GM12872 (cell line): Measurements from ENCODE around the gene ATF6.

Source experiments
- TF ChIP-seq, protein P1 (sequence below): IDR thresholded peaks from 3 replicates; pipeline ENCODE4 v1.5.1; 2011; ENCODE audit warnings: low read depth, mild to moderate bottlenecking, low read length, moderate library complexity; ENCODE audit not compliant: insufficient read depth

ATF6 gene

DNA sequence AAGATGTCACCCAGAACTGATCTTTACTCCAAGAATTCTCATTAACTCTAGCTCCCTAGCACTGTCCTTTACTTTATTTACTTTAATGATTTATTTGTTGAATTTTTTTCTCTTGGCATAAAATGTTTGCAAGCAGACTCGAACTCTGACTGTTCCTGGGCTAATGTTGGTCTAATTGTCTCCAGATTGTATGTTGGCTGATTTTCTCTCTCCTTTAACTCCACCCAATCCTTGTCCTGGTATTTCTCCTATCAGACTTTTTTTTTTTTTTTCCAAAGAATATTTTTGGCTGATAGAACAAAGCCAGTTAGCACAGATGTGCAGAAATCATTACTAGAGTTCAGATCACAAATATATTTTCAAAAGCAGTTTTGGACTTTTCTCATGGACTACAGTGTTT, 82.6 kb downstream of the ATF6 start:
- TF ChIP-seq, protein P1, sequence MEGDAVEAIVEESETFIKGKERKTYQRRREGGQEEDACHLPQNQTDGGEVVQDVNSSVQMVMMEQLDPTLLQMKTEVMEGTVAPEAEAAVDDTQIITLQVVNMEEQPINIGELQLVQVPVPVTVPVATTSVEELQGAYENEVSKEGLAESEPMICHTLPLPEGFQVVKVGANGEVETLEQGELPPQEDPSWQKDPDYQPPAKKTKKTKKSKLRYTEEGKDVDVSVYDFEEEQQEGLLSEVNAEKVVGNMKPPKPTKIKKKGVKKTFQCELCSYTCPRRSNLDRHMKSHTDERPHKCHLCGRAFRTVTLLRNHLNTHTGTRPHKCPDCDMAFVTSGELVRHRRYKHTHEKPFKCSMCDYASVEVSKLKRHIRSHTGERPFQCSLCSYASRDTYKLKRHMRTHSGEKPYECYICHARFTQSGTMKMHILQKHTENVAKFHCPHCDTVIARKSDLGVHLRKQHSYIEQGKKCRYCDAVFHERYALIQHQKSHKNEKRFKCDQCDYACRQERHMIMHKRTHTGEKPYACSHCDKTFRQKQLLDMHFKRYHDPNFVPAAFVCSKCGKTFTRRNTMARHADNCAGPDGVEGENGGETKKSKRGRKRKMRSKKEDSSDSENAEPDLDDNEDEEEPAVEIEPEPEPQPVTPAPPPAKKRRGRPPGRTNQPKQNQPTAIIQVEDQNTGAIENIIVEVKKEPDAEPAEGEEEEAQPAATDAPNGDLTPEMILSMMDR, result no peak

DNA sequence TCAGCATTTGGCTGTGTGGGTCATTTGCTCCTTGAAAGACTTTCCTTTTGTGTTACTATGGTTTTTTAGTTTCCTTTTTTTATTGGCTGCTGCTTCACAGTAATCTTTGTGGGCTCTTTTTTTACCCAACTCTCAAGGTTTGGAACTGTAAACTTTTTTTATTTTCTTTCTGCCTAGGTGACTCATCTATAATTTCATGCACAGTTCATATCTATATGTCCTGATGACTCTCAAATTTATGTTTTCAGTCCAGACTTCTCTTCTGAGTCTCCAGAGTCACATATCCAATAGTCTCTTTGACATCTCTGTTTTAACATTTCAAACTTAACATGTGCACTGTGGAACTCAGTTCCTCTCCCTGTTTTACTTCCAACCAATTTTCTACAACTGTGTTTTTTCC, 83.4 kb downstream of the ATF6 start:
- TF ChIP-seq, protein P1, result no peak

DNA sequence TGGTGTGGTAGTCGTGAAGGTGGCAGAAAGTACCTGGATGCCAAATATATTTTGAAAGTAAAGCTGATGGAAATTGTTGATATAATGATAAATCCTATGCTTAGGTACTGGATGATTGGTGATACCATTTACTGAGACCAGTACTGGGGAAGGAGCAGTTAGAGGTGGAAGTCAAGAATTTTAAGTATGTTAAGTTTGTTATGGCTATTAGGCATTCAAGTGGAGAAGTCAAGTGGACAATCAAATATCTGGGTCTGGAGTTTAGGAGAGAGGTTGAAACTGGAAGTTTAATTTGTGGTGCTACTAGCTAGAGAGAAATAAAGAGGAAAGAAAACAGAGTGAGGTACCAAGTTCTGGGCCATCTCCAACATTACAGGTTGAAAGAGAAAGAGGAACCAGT, 89.1 kb downstream of the ATF6 start:
- TF ChIP-seq, protein P1, result no peak

DNA sequence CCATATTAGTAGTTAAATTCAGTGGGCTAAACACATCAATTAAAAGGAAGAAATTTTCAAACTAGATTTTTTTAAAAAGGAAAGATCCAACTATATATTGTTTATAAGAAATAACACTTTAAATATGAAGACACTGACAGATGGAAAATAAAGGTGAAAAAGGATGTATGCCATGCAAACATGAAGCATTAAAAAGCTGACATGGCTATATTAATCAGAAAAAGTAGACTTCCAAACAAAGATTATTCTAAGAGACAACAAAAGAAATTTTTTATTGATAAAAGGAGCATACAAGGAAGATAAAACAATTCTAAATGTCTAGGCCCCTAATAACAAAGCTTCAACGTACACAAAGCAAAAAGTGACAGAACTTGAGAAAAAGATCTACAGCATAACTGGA, 92.2 kb downstream of the ATF6 start:
- TF ChIP-seq, protein P1, result no peak

DNA sequence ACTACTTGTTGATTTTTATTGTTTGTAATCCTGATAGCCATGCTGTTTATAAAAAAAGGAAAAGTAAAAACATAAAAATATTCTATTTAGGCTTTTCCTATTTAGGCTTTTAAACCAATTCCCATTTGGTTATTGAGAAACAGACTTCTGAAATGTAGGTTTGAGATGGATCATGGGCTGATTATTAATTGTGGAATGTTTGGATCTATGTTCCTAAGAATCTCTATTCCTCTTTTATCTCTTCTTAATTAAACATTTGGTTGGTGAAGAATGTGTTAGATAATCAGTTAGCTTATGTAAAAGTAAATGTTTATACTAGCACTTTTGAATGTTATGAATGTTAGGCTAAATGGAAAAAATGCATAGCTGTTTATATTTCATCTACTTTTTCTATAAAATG, 97.4 kb downstream of the ATF6 start:
- TF ChIP-seq, protein P1, result no peak

DNA sequence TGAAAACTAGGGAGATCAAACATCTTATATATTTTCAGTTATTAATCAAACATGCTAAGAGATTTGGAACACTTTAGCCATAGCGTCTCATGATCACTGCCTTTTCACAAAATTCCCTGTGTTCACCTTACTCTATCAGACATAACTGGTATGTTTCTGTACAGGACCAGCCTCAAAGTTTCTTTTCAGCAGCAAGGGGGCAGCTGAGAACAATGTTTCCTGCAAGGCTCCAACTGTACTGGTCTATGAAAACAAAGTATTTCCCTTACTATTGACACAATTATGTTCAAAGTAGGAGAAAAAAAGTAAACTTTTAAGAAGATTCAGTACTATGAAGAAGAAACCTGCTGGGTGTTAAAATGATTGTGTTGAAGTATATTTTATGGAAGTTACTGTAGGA, 98.5 kb downstream of the ATF6 start:
- TF ChIP-seq, protein P1, result no peak

DNA sequence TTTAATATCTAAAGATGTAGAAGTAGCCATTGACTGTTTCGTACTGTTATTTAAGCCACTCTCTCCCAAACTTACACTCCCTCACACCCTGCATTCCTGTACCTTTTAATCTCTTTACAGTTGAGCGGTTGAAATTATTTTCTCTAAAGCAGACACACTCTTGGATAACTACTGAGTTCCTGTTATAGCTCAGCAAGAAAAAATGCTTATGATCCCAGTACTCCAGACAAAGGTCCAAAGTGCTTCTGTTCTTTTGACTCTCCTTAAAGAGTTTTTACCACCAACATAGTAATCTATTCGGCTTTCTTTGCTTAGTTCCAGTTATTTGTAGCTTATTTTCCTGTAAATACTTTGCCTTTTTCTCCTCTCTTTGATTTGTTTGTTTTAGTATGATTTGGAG, 100.1 kb downstream of the ATF6 start:
- TF ChIP-seq, protein P1, result no peak

DNA sequence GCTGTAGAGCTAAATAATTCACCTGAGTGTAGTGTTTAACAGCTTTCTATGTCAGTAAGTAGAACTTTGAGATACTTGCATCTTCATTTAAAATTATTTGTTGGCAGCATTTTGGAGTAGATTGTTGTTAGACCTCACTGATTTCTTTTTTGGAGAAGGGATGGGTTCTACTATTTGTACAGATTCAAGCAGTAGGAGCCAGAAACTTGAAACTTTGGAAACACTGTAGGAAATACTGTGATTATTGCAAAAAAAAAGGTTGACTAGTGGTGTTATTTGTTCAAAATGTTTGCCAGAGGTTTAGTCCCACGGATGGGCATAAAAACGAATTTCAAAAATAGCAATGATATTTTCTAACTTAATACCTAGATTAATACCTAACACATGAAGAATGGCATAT, 102.7 kb downstream of the ATF6 start:
- TF ChIP-seq, protein P1, result no peak
